Activated CD8-positive, alpha-beta memory T cell treated with anti-CD3 and anti-CD28 coated beads, Interleukin-2, amount 50 U/mL, for 4 hours (primary cell): ENCODE data around the gene TRMT44.
"Not testable (repeated sequence)": the region's sequence is repeated elsewhere in the genome, so short reads cannot be mapped to it uniquely, and the experiment has no call there.

Source experiments
- DNase-seq: peaks from one replicate; pipeline ENCODE4 v3.0.0-alpha.2; 2020

Gene TRMT44

GRCh38 chr4:8500966-8501365 is 60.4 kb downstream of the TRMT44 start:
- no peak for DNase-seq

- no peak for DNase-seq
Measured at GRCh38 chr4:8501781-8502180, 61.2 kb downstream of the TRMT44 start.

GRCh38 chr4:8502371-8502770 is 61.8 kb downstream of the TRMT44 start:
- no peak for DNase-seq

GRCh38 chr4:8502836-8503585 is 62.4 kb downstream of the TRMT44 start:
- DNase-seq, result no peak

GRCh38 chr4:8503801-8504200 is 63.2 kb downstream of the TRMT44 start:
- DNase-seq, result no peak

- DNase-seq, result no peak
Measured at GRCh38 chr4:8504279-8505007, 63.9 kb downstream of the TRMT44 start.

GRCh38 chr4:8505229-8505628 is 64.7 kb downstream of the TRMT44 start:
- DNase-seq, result no peak

GRCh38 chr4:8506006-8506372 is 65.4 kb downstream of the TRMT44 start:
- no peak for DNase-seq

GRCh38 chr4:8506373-8507195 is 66.0 kb downstream of the TRMT44 start:
- no peak for DNase-seq

- DNase-seq, result no peak
Measured at GRCh38 chr4:8507196-8507570, 66.6 kb downstream of the TRMT44 start.

GRCh38 chr4:8507624-8508023 is 67.0 kb downstream of the TRMT44 start:
- DNase-seq, result no peak

- no peak for DNase-seq
Measured at GRCh38 chr4:8508266-8508665, 67.7 kb downstream of the TRMT44 start.

GRCh38 chr4:8508740-8509139 is 68.2 kb downstream of the TRMT44 start:
- DNase-seq, result no peak

GRCh38 chr4:8509311-8509950 is 68.9 kb downstream of the TRMT44 start:
- no peak for DNase-seq

- no peak for DNase-seq
Measured at GRCh38 chr4:8510191-8510590, 69.6 kb downstream of the TRMT44 start.

- no peak for DNase-seq
Measured at GRCh38 chr4:8510611-8511285, 70.2 kb downstream of the TRMT44 start.

GRCh38 chr4:8512510-8512909 is 71.9 kb downstream of the TRMT44 start:
- no peak for DNase-seq

- DNase-seq, result not testable (repeated sequence)
Measured at GRCh38 chr4:8513080-8513479, 72.5 kb downstream of the TRMT44 start.

- DNase-seq, result no peak
Measured at GRCh38 chr4:8513931-8514330, 73.4 kb downstream of the TRMT44 start.

GRCh38 chr4:8514391-8514790 is 73.8 kb downstream of the TRMT44 start:
- DNase-seq, result no peak

- no peak for DNase-seq
Measured at GRCh38 chr4:8515316-8516060, 74.9 kb downstream of the TRMT44 start.

- no peak for DNase-seq
Measured at GRCh38 chr4:8516061-8516573, 75.5 kb downstream of the TRMT44 start.
